Mucosa of descending colon (tissue), 3 donors: ENCODE data around the gene FCHSD1. TPM values are rescaled to one million over a fixed set of nuclear protein-coding genes. Genes with fewer than 3 reads are reported as not detected.
A peak's percentile ranks its signal among the peaks of the same experiment; 100 is the strongest.

Source experiments
- ATAC-seq: fragments of 200-7000 bp; cut with Tn5 transposase; one replicate; pipeline ENCODE4 v1.9.1; 2020; ENCODE audit warnings: mild to moderate bottlenecking, moderate library complexity
- DNase-seq, 3 donors: peaks; one replicate each; pipeline ENCODE4 v3.0.0-alpha.2; 2020
- H3K36me3 ChIP-seq: fragments of 200-600 bp; one replicate; pipeline ENCODE4 v1.8.0; 2021; ENCODE audit warnings: low read depth, mild to moderate bottlenecking
- H3K4me1 ChIP-seq: fragments of 200-600 bp; one replicate; pipeline ENCODE4 v1.8.0; 2021; ENCODE audit warnings: low read depth, mild to moderate bottlenecking
- H3K4me3 ChIP-seq: fragments of 200-600 bp; one replicate; pipeline ENCODE4 v1.8.0; 2021; ENCODE audit warnings: mild to moderate bottlenecking
- H3K9me3 ChIP-seq: fragments of 200-600 bp; one replicate; pipeline ENCODE4 v1.8.0; 2021; ENCODE audit warnings: mild to moderate bottlenecking
- CTCF ChIP-seq: fragments of 200-600 bp; IDR thresholded peaks from one replicate; pipeline ENCODE4 v1.8.0; 2022; ENCODE audit warnings: antibody characterized with exemption, mild to moderate bottlenecking
- intact Hi-C, 2 donors: fragments of 100-400 bp; cut with DNase I in 1 of 2; cut with micrococcal nuclease in 1 of 2; formaldehyde crosslinking; loops; one replicate each; pipeline versions ENCODE4 v1.11.0 to v1.11.1; 2022; cut with DNase I, micrococcal nuclease
- total RNA-seq, 3 donors: library from RNA; stranded (reverse); fragmentation: NEBNext Ultra II Directional in 2 of 3; extraction: Animal tissue kit (Norgen Biotek cat#: 25700) in 2 of 3; gene quantifications; one replicate each; pipeline versions ENCODE4 v1.2.1 to v1.2.4, GENCODE V29; 2021 to 2023
- donor health status: DM: no; HTN: no; CAD: no; lungs with moderate emphysema.
- donor health status: DM: no; HTN: no; CAD: no.
- donor health status: DM: no; HTN: yes; CAD: no.

The FCHSD1 gene
- total RNA-seq, 3 donors from 2014 or later: 16.3 to 23.3 (median 17.6) TPM

GRCh38 chr5:141692919-141693725 is 41.9 kb upstream of the FCHSD1 start:
- H3K9me3 ChIP-seq: no peaks in the 10 kb centered on the region
- no peak overlapping the region for H3K4me3 ChIP-seq
- peaks cover 9% of the 10 kb centered on the region for H3K4me1 ChIP-seq
- no peak for TF ChIP-seq CTCF
- DNase-seq (peak in 1 of 3 donors; percentile 63), ATAC-seq (peak; percentile 31)
- intact Hi-C loops: loop anchor here (5.0 kb wide), 2 partner anchors 184 to 264 kb away; partner anchors contain the start of genes PCDH1 (in 1 of the 2) and PCDH12 (in 1 of the 2)
- H3K36me3 ChIP-seq: no peaks in the 10 kb centered on the region

DNA sequence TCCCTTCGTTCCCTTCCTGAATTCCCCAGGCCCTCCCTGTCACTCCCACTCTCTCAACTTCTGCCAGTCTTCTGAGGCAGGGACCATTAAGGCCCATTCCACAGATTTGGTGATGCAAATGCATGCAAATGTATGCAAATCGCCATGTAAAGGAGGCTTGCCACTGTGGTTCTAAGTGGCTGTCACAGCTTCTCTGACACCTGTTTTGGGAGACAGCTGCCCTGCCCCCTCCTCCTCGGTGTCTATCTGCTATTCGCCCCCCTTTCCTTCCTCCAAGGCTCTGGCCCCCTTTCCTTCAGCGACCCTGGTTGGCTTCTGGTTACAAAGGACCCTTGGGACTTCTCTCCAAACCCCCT is 41.3 kb upstream of the FCHSD1 start:
- ATAC-seq (no peak), DNase-seq (no peak)
- no peak overlapping the region for H3K4me3 ChIP-seq
- no peaks in the 10 kb centered on the region for H3K9me3 ChIP-seq
- no peaks in the 10 kb centered on the region for H3K36me3 ChIP-seq
- intact Hi-C loops: loop anchor here (5.0 kb wide), 2 partner anchors 185 to 265 kb away; partner anchors contain the start of genes PCDH1 (in 1 of the 2) and PCDH12 (in 1 of the 2)
- no peak for TF ChIP-seq CTCF
- peaks cover 9% of the 10 kb centered on the region for H3K4me1 ChIP-seq

DNA sequence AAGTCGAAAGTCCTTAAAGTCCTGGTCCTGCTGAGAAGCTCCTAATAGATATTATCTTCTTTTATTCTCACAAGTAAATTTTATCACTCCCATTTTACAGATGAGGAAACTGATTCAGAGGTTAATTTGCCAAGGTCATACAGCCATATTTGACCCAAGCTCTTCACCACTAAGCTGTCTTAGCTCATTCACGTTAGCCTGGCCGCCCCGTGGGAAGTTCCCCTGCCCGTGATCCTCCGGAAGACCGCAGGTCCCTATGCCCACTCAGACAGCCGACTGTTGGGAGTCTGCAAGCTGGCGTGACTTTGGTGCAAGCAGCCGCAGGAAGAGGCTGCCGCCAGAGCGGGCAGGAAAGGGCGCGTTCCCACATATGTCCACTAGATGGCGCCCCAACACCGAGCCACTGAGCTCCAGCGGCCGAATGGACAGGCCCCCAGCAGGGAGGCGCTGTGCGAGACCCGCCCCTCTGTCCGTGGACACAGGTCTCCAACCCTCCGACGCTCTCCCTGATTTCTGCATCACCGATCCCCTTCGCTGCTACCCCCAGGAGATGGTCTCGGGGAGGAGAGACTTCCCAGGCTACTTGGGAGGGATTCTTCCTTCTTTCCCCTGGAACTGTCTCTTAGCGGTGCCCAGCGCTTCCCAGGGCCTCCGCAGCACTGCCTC is 40.8 kb upstream of the FCHSD1 start:
- intact Hi-C loops: loop anchor here (5.0 kb wide), 2 partner anchors 185 to 265 kb away; partner anchors contain the start of genes PCDH1 (in 1 of the 2) and PCDH12 (in 1 of the 2)
- ATAC-seq: peak; percentile 96
- Histone ChIP-seq H3K4me3 (no peak overlapping the region), H3K9me3 (no peaks in the 10 kb centered on the region), H3K4me1 (peaks cover 9% of the 10 kb centered on the region), H3K36me3 (no peaks in the 10 kb centered on the region)
- DNase-seq: peak; percentile 88 to 94 (median 93)
- peak; percentile 98 for TF ChIP-seq CTCF

DNA sequence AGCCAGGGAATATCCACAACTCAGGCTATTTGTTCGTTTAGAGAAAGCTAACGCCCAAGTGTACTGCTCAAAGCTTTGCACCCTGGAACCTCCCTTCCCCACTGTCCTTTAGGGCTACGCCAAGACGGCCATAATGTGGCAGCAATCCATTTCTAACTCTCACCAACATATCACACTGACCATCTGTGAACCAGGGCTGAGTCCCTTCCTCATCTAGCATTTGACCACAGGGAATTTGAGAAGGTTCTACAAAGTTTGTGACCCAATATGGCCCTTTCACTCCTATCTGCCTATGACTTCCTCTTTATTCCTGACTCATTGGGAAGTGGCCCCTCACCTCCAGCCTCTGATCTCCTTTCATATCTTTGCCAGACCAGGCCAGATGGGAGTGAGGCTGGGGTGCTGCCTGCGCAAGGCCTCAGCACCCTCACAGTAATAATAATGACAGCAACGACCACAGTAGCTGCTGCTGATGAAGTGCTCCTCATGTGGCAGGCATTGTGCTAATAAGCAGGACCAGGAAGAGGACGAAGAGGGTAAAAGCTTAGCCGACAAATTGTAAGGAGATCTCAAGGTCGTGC is 40.2 kb upstream of the FCHSD1 start:
- ATAC-seq (no peak), DNase-seq (no peak)
- H3K36me3 ChIP-seq: no peaks in the 10 kb centered on the region
- intact Hi-C loops: loop anchor here (5.0 kb wide), 2 partner anchors 186 to 266 kb away; partner anchors contain the start of genes PCDH1 (in 1 of the 2) and PCDH12 (in 1 of the 2)
- no peaks in the 10 kb centered on the region for H3K9me3 ChIP-seq
- no peak overlapping the region for H3K4me3 ChIP-seq
- H3K4me1 ChIP-seq: peaks cover 9% of the 10 kb centered on the region
- no peak for TF ChIP-seq CTCF

- ATAC-seq: no peak
- no peak for DNase-seq
- peaks cover 7% of the 10 kb centered on the region for H3K4me1 ChIP-seq
- no peak overlapping the region for H3K4me3 ChIP-seq
- H3K36me3 ChIP-seq: no peaks in the 10 kb centered on the region
- H3K9me3 ChIP-seq: no peaks in the 10 kb centered on the region
- intact Hi-C loops: no loop called here
- TF ChIP-seq CTCF: no peak
Measured at GRCh38 chr5:141686648-141687416, 35.6 kb upstream of the FCHSD1 start.
